Measurements from ENCODE around the gene ABHD14A. TPM values are rescaled to one million over a fixed set of nuclear protein-coding genes. Genes with fewer than 3 reads are reported as not detected.

The ABHD14A gene
- total RNA-seq, 1 donor from 2014 or later: 31.9 TPM

DNA sequence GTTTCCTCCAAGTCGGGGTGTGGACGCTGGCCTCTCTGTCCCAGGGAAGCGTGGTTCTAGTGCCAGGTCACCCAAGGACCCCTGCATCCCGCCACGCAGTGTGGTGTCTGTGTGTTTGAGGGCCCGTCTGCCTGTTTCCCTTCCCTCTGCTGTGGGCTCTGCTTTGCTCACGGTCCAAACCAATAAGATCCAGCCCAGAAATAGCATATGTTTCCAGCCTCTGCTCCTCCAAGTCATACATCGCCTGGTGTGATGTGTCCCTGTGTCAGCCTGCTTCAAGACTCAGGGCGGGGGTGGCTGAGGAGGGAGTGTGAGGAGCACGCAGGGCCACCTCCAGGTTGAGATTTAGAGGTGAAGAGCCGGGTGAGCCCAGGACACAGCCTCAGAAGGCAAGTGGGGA is 42.7 kb downstream of the ABHD14A start:
- Histone ChIP-seq H3K4me1 (peaks cover 15% of the 10 kb centered on the region), H3K9me3 (no peaks in the 10 kb centered on the region), H3K4me3 (no peak overlapping the region), H3K27ac (peak overlapping the region; percentile 15), H3K36me3 (no peaks in the 10 kb centered on the region), H3K27me3 (no peaks in the 10 kb centered on the region)
- intact Hi-C loops (cut with DNase I): loop anchor here (5.0 kb wide), 1 partner anchor 35 kb away; no protein-coding TSS in a partner anchor
- DNase-seq (ENCODE audit: extremely low spot score in 2 of 2): no peak
- TF ChIP-seq, protein P1, sequence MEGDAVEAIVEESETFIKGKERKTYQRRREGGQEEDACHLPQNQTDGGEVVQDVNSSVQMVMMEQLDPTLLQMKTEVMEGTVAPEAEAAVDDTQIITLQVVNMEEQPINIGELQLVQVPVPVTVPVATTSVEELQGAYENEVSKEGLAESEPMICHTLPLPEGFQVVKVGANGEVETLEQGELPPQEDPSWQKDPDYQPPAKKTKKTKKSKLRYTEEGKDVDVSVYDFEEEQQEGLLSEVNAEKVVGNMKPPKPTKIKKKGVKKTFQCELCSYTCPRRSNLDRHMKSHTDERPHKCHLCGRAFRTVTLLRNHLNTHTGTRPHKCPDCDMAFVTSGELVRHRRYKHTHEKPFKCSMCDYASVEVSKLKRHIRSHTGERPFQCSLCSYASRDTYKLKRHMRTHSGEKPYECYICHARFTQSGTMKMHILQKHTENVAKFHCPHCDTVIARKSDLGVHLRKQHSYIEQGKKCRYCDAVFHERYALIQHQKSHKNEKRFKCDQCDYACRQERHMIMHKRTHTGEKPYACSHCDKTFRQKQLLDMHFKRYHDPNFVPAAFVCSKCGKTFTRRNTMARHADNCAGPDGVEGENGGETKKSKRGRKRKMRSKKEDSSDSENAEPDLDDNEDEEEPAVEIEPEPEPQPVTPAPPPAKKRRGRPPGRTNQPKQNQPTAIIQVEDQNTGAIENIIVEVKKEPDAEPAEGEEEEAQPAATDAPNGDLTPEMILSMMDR (IDR thresholded peaks at IDR 0.05): no peak
- TF ChIP-seq POLR2A (IDR thresholded peaks at IDR 0.05) (no peak), POLR2AphosphoS5 (IDR thresholded peaks at IDR 0.05; ENCODE audit: insufficient read depth in 1 of 2, low read depth in 1 of 2) (no peak)

DNA sequence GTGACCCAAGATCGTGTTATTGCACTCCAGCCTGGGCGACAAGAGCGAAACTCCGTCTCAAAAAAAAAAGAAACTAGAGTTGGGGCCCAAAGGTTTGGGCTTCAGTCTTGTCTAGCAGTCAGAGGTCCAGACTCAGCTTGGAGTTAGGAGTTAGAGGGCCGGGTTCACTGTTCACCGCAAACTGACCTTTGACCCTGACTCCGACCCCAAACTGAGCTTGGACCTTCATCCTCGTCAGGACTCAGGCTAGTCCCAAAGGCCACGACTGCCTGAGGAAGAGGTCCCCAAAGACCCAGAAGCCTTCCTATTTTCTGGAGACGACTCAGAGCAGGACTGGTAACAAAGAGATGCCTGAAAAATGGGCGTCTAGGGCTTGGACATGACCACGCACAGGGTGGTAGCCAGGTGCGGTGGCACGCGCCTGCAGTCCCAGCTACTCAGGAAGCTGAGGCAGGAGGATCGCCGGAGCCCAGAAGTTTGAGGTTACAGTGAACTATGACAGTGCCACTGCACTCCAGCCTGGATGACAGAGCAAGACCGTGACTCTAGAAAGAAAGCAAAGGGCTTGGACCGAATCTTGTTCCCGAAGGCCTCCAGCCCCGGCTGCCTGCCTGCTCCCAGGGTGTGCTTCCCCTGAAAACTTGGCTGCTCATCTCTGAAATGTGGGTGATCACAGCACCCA is 43.6 kb downstream of the ABHD14A start:
- Histone ChIP-seq H3K4me1 (peaks cover 24% of the 10 kb centered on the region), H3K9me3 (no peaks in the 10 kb centered on the region), H3K27ac (peak overlapping the region; percentile 36), H3K4me3 (no peak overlapping the region), H3K27me3 (no peaks in the 10 kb centered on the region), H3K36me3 (no peaks in the 10 kb centered on the region)
- DNase-seq (ENCODE audit: extremely low spot score in 2 of 2): no peak
- TF ChIP-seq, protein P1 (IDR thresholded peaks at IDR 0.05): no peak
- TF ChIP-seq POLR2AphosphoS5 (IDR thresholded peaks at IDR 0.05; ENCODE audit: insufficient read depth in 1 of 2, low read depth in 1 of 2) (no peak), POLR2A (IDR thresholded peaks at IDR 0.05) (no peak)
- intact Hi-C loops (cut with DNase I): loop anchor here (5.0 kb wide), 1 partner anchor 34 kb away; no protein-coding TSS in a partner anchor

DNA sequence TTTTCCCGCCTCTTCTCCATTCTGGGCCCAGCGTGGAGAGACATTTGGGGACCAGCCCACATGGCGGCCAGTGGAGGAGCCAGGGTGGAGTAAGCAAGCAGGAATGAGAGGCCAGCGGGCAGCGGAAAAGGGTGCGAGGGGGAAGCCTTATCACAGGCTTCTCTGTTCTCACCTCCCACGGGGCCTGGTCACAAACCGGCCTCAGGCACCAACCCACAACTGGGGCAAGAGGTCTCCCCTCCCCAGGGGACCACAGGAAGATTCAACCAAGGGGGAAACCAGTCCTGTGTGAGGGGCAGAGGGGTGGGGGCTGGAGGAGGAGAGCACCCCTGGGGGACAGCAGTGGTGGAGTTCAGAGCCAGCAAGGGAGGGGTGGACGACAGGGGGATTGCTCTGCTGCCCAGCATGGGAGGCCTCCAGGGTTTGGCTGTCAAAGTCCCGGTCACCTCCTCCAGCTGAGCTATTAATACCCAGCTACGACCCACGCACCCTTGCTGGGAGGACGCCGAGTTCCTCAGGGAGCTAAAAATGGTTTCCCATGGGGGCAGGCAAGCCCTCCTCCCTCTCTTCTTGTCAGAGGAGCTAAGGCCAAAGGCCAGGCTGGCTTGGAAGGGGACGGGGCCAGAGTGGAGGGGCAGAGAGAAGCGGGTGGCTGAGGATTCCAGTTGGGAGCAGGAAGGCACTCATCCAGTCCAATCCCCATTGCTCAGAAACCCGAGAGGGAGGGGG is 44.7 kb downstream of the ABHD14A start:
- Histone ChIP-seq H3K9me3 (no peaks in the 10 kb centered on the region), H3K36me3 (no peaks in the 10 kb centered on the region), H3K4me1 (peaks cover 24% of the 10 kb centered on the region), H3K4me3 (no peak overlapping the region), H3K27me3 (no peaks in the 10 kb centered on the region), H3K27ac (peak overlapping the region; percentile 67)
- TF ChIP-seq, protein P1 (IDR thresholded peaks at IDR 0.05): no peak
- peak; percentile 20 to 60 for TF ChIP-seq POLR2AphosphoS5 (IDR thresholded peaks at IDR 0.05; ENCODE audit: insufficient read depth in 1 of 2, low read depth in 1 of 2)
- no peak for DNase-seq (ENCODE audit: extremely low spot score in 2 of 2)
- intact Hi-C loops (cut with DNase I): loop anchor here (5.0 kb wide), 1 partner anchor 33 kb away; no protein-coding TSS in a partner anchor

DNA sequence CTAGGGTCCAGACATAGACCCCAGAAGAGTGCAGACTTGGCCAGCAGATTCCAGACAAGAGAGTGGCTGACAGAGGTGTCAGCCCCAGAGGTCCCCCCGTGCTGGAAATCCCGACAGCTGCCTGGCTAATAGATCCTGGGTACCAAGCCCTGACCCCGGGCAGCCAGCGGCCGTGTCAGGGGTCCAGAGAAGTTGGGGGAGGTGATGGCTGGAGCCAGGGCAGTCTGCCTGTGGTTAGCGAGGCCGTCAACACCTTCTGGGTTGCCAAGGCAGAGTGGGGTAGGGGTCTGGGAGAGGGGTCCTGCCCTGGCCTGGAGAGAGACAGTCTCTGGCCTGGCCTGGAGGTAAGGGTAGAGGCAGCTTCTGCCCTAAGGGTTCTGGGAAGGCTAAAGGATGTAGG is 45.9 kb downstream of the ABHD14A start:
- Histone ChIP-seq H3K9me3 (no peaks in the 10 kb centered on the region), H3K4me1 (peaks cover 24% of the 10 kb centered on the region), H3K36me3 (no peaks in the 10 kb centered on the region), H3K27me3 (no peaks in the 10 kb centered on the region), H3K4me3 (no peak overlapping the region), H3K27ac (peak overlapping the region; percentile 54)
- intact Hi-C loops (cut with DNase I): no loop called here
- TF ChIP-seq, protein P1 (IDR thresholded peaks at IDR 0.05): no peak
- no peak for DNase-seq (ENCODE audit: extremely low spot score in 2 of 2)

All from vagina (tissue), 2 donors.